Activated T-cell treated with anti-CD3 and anti-CD28 coated beads, Interleukin-2, amount 50 U/mL, for 4 hours (primary cell): ENCODE data around the gene RAD51B. TPM values are rescaled to one million over a fixed set of nuclear protein-coding genes. Genes with fewer than 3 reads are reported as not detected.
"Not testable (repeated sequence)": the region's sequence is repeated elsewhere in the genome, so short reads cannot be mapped to it uniquely, and the experiment has no call there.

Experiments used
- ATAC-seq, 2 donors: fragments of 200-7000 bp; cut with Tn5 transposase; one replicate each; pipeline ENCODE4 v1.10.0; 2021
- DNase-seq: peaks from one replicate; pipeline ENCODE4 v3.0.0-alpha.2; 2020
- H3K27me3 Mint-ChIP-seq: one replicate; pipeline ENCODE4 v1.8.0; 2021; ENCODE audit warnings: low read depth, mixed read lengths
- H3K36me3 Mint-ChIP-seq: one replicate; pipeline ENCODE4 v1.8.0; 2022; ENCODE audit warnings: mixed read lengths; ENCODE audit not compliant: insufficient read depth
- H3K4me1 Mint-ChIP-seq: one replicate; pipeline ENCODE4 v1.8.0; 2021; ENCODE audit warnings: low read depth, mixed read lengths
- H3K4me3 Mint-ChIP-seq: one replicate; pipeline ENCODE4 v1.8.0; 2021; ENCODE audit warnings: mild to moderate bottlenecking, moderate library complexity, mixed read lengths
- H3K9me3 Mint-ChIP-seq: one replicate; pipeline ENCODE4 v1.8.0; 2021; ENCODE audit warnings: mixed read lengths
- total RNA-seq, 3 donors: library from RNA; stranded (reverse); gene quantifications; one replicate each; pipeline ENCODE4 v1.2.1, GENCODE V29; 2021

The RAD51B gene
- total RNA-seq, 3 donors from 2014 or later, result 10.6 to 16.1 (median 14.2) TPM

- Mint-ChIP-seq H3K36me3 (peaks cover 2% of the 10 kb centered on the region), H3K4me3 (no peak overlapping the region), H3K4me1 (no peaks in the 10 kb centered on the region), H3K9me3 (no peaks in the 10 kb centered on the region), H3K27me3 (no peaks in the 10 kb centered on the region)
- ATAC-seq, result no peak
- DNase-seq, result no peak
Observed at GRCh38 chr14:67984274-67984673, 164.7 kb downstream of the RAD51B start.

DNA sequence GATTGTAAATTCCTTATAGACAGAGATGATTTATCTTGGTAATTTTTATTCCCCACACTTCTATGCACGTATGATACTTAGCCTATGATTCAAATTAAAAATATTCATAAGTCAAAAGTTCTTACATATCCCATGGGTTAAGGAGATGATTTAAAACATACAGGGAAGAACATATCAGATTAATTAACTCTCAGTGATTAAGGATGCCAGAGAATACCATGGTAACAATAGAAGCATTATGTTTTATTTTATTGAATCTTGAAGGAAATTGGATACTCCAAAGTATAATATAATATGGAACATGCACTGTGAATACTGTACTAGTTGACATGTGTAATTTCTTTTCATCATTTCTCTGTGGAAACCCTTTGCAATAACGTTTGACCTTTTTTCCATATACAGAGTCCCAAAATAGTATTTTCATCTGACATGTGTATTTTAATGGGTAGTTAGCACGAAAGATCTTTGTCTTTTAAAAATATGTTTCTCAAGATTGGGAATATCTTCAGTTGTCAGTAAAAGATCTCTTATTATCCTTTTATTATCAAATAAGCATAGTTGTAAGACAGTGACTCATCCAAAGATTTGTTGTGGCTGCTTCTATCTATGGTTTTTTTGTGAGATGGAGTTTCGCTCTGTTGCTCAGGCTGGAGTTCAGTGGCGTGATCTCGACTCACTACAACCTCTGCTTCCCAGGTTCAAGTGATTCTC lies 166.7 kb downstream of the RAD51B start:
- ATAC-seq (peak in 1 of 2 donors; percentile 27), DNase-seq (no peak)
- no peaks in the 10 kb centered on the region for H3K4me1 Mint-ChIP-seq
- no peak overlapping the region for H3K4me3 Mint-ChIP-seq
- H3K9me3 Mint-ChIP-seq, result no peaks in the 10 kb centered on the region
- H3K36me3 Mint-ChIP-seq, result no peaks in the 10 kb centered on the region
- no peaks in the 10 kb centered on the region for H3K27me3 Mint-ChIP-seq

DNA sequence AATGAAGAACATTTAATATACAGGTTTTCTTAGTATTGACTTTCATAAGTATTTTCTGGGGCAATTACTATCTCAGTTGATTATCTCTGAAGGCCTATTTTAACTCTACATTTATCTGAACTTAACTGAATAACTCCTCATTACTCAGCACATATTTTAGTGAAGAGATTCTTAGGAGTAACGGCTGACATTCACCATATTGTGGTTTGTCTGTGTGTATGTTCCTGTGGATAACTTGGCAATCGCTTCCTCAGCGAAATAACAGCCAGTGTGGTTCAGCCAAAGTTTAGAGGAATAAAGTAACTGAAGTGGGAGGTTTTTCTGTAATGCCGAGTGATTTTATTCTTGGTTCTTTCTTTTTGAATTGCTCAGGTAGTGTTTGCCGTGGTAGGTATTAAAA lies 168.0 kb downstream of the RAD51B start:
- Mint-ChIP-seq H3K36me3 (no peaks in the 10 kb centered on the region), H3K27me3 (no peaks in the 10 kb centered on the region), H3K9me3 (no peaks in the 10 kb centered on the region), H3K4me3 (no peak overlapping the region), H3K4me1 (no peaks in the 10 kb centered on the region)
- DNase-seq (no peak), ATAC-seq (no peak)

- H3K9me3 Mint-ChIP-seq, ATAC-seq, H3K4me3 Mint-ChIP-seq, DNase-seq, H3K4me1 Mint-ChIP-seq, H3K27me3 Mint-ChIP-seq, H3K36me3 Mint-ChIP-seq: not testable (repeated sequence)
Observed at GRCh38 chr14:67988210-67988609, 168.6 kb downstream of the RAD51B start.

- no peak overlapping the region for H3K4me3 Mint-ChIP-seq
- no peaks in the 10 kb centered on the region for H3K9me3 Mint-ChIP-seq
- ATAC-seq (no peak), DNase-seq (no peak)
- no peaks in the 10 kb centered on the region for H3K36me3 Mint-ChIP-seq
- H3K27me3 Mint-ChIP-seq, result no peaks in the 10 kb centered on the region
- no peaks in the 10 kb centered on the region for H3K4me1 Mint-ChIP-seq
Observed at GRCh38 chr14:67990576-67990975, 171.0 kb downstream of the RAD51B start.

GRCh38 chr14:67994531-67994930 lies 175.0 kb downstream of the RAD51B start:
- Mint-ChIP-seq H3K4me1 (no peaks in the 10 kb centered on the region), H3K9me3 (no peaks in the 10 kb centered on the region), H3K27me3 (no peaks in the 10 kb centered on the region), H3K4me3 (no peak overlapping the region), H3K36me3 (no peaks in the 10 kb centered on the region)
- ATAC-seq (no peak), DNase-seq (no peak)

GRCh38 chr14:67996235-67996634 lies 176.7 kb downstream of the RAD51B start:
- ATAC-seq (no peak), DNase-seq (no peak)
- Mint-ChIP-seq H3K27me3 (no peaks in the 10 kb centered on the region), H3K9me3 (no peaks in the 10 kb centered on the region), H3K4me3 (no peak overlapping the region), H3K36me3 (no peaks in the 10 kb centered on the region), H3K4me1 (no peaks in the 10 kb centered on the region)

GRCh38 chr14:67998834-67999233 lies 179.3 kb downstream of the RAD51B start:
- Mint-ChIP-seq H3K36me3 (no peaks in the 10 kb centered on the region), H3K4me1 (no peaks in the 10 kb centered on the region), H3K9me3 (peaks cover 6% of the 10 kb centered on the region), H3K4me3 (no peak overlapping the region), H3K27me3 (no peaks in the 10 kb centered on the region)
- ATAC-seq, result no peak
- DNase-seq, result no peak

- no peaks in the 10 kb centered on the region for H3K4me1 Mint-ChIP-seq
- peaks cover 6% of the 10 kb centered on the region for H3K9me3 Mint-ChIP-seq
- no peaks in the 10 kb centered on the region for H3K36me3 Mint-ChIP-seq
- ATAC-seq (no peak), DNase-seq (no peak)
- no peaks in the 10 kb centered on the region for H3K27me3 Mint-ChIP-seq
- no peak overlapping the region for H3K4me3 Mint-ChIP-seq
Observed at GRCh38 chr14:67999290-67999689, 179.7 kb downstream of the RAD51B start.

- ATAC-seq, result no peak
- DNase-seq, result no peak
- no peaks in the 10 kb centered on the region for H3K4me1 Mint-ChIP-seq
- no peaks in the 10 kb centered on the region for H3K27me3 Mint-ChIP-seq
- no peak overlapping the region for H3K4me3 Mint-ChIP-seq
- H3K36me3 Mint-ChIP-seq, result no peaks in the 10 kb centered on the region
- peaks cover 6% of the 10 kb centered on the region for H3K9me3 Mint-ChIP-seq
Observed at GRCh38 chr14:67999705-68000384, 180.3 kb downstream of the RAD51B start.

DNA sequence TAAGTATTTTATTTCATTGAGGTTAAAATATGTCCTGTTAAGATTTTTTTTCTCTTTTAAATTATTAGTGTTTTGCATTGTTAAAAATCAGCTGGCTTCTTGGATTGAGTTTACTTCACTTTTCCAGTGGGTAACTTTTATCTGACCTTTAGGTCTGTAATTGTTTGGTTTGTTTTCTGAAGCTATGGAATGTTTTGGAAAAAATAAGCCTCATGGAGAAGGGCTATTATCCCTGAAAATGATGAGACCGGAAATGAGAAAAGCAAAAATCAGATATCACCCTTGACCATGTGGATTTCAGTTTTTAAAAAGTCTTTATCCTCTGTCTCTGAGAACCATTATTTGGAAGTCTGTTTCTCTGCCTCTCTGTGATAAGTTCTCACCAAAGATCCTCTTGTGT lies 180.9 kb downstream of the RAD51B start:
- no peaks in the 10 kb centered on the region for H3K27me3 Mint-ChIP-seq
- H3K36me3 Mint-ChIP-seq, result no peaks in the 10 kb centered on the region
- ATAC-seq (no peak), DNase-seq (no peak)
- H3K9me3 Mint-ChIP-seq, result peaks cover 6% of the 10 kb centered on the region
- no peaks in the 10 kb centered on the region for H3K4me1 Mint-ChIP-seq
- H3K4me3 Mint-ChIP-seq, result no peak overlapping the region

GRCh38 chr14:68008491-68008890 lies 188.9 kb downstream of the RAD51B start:
- no peaks in the 10 kb centered on the region for H3K27me3 Mint-ChIP-seq
- no peaks in the 10 kb centered on the region for H3K9me3 Mint-ChIP-seq
- H3K36me3 Mint-ChIP-seq, result no peaks in the 10 kb centered on the region
- no peak overlapping the region for H3K4me3 Mint-ChIP-seq
- no peaks in the 10 kb centered on the region for H3K4me1 Mint-ChIP-seq
- DNase-seq (no peak), ATAC-seq (no peak)

GRCh38 chr14:68011406-68012028 lies 191.9 kb downstream of the RAD51B start:
- DNase-seq (no peak), ATAC-seq (no peak)
- Mint-ChIP-seq H3K9me3 (peaks cover 6% of the 10 kb centered on the region), H3K36me3 (peaks cover 5% of the 10 kb centered on the region), H3K4me3 (no peak overlapping the region), H3K27me3 (no peaks in the 10 kb centered on the region), H3K4me1 (no peaks in the 10 kb centered on the region)

DNA sequence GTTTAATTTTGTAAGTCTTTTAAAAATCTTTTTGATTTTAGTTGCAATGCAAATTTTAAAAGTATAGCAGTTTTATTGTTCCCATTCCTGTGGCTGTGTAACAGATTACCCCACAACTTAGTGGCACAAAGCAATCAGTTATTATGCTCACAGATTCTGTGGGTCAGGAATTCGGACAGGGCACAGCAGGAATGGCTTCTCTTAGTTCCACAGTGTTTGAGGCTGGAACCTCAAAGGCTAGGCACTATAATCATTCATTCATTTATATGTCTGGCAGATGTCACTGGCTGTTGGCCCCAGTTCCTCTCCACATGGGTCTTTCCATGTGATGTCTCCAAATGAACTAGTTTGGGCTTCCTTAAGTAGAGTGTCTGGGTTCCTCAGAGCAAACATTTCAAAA lies 193.3 kb downstream of the RAD51B start:
- no peak for DNase-seq
- H3K9me3 Mint-ChIP-seq, result peaks cover 6% of the 10 kb centered on the region
- no peaks in the 10 kb centered on the region for H3K27me3 Mint-ChIP-seq
- H3K36me3 Mint-ChIP-seq, result peaks cover 5% of the 10 kb centered on the region
- H3K4me3 Mint-ChIP-seq, result no peak overlapping the region
- no peak for ATAC-seq
- H3K4me1 Mint-ChIP-seq, result no peaks in the 10 kb centered on the region

DNA sequence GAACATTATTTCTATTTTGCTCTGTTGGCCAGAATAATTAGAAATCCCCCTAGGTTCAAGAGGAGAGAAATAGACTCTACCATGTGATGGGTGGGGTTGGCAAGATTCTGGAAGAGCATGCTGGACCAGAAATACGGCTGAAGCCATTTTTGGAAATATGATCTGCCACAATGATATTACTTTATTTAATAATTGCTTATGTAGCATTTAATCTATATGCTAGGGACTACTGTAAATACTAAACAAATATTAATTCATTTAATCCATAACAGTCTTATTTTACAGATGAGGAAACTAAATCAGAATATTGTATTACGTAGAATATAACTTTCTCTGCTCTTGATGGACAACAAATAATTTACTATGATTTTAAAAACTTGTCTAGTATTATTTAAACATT lies 193.7 kb downstream of the RAD51B start:
- Mint-ChIP-seq H3K9me3 (peaks cover 6% of the 10 kb centered on the region), H3K4me3 (no peak overlapping the region), H3K36me3 (peaks cover 5% of the 10 kb centered on the region), H3K4me1 (no peaks in the 10 kb centered on the region), H3K27me3 (no peaks in the 10 kb centered on the region)
- no peak for ATAC-seq
- no peak for DNase-seq
